RPMI8226 (cell line): Measurements from ENCODE around the gene POP4.
"Not testable (repeated sequence)": the region's sequence is repeated elsewhere in the genome, so short reads cannot be mapped to it uniquely, and the experiment has no call there.

Experiments
- DNase-seq: peaks from one replicate; pipeline ENCODE4 v3.0.0-alpha.2; 2015

Gene POP4

GRCh38 chr19:29614046-29614445, 8.0 kb downstream of the POP4 start:
- no peak for DNase-seq

- DNase-seq = no peak
These were observed 8.7 kb downstream of the POP4 start for GRCh38 chr19:29614780-29615179.

- no peak for DNase-seq
These were observed 9.9 kb downstream of the POP4 start for GRCh38 chr19:29615891-29616425.

GRCh38 chr19:29616541-29616940, 10.5 kb downstream of the POP4 start:
- no peak for DNase-seq

- DNase-seq = no peak
These were observed 11.5 kb downstream of the POP4 start for GRCh38 chr19:29617366-29618266.

GRCh38 chr19:29618434-29618833, 12.4 kb downstream of the POP4 start:
- no peak for DNase-seq

GRCh38 chr19:29618871-29619270, 12.8 kb downstream of the POP4 start:
- no peak for DNase-seq

GRCh38 chr19:29620931-29621351, 14.9 kb downstream of the POP4 start:
- DNase-seq = no peak

- no peak for DNase-seq
These were observed 16.3 kb downstream of the POP4 start for GRCh38 chr19:29622166-29623070.

- no peak for DNase-seq
These were observed 17.8 kb downstream of the POP4 start for GRCh38 chr19:29623726-29624488.

GRCh38 chr19:29624489-29625185, 18.6 kb downstream of the POP4 start:
- no peak for DNase-seq

- DNase-seq = no peak
These were observed 19.1 kb downstream of the POP4 start for GRCh38 chr19:29625186-29625651.

- DNase-seq = no peak
These were observed 20.3 kb downstream of the POP4 start for GRCh38 chr19:29626386-29626785.

GRCh38 chr19:29626832-29627231, 20.7 kb downstream of the POP4 start:
- DNase-seq = not testable (repeated sequence)

- DNase-seq = no peak
These were observed 22.7 kb downstream of the POP4 start for GRCh38 chr19:29628661-29629385.

GRCh38 chr19:29629836-29630534, 23.9 kb downstream of the POP4 start:
- no peak for DNase-seq

GRCh38 chr19:29630655-29631054, 24.6 kb downstream of the POP4 start:
- peak; percentile 10 for DNase-seq

- DNase-seq = no peak
These were observed 25.4 kb downstream of the POP4 start for GRCh38 chr19:29631450-29631849.

- no peak for DNase-seq
These were observed 27.9 kb downstream of the POP4 start for GRCh38 chr19:29634002-29634401.

- DNase-seq = no peak
These were observed 28.5 kb downstream of the POP4 start for GRCh38 chr19:29634423-29635130.
